Esophagus squamous epithelium (tissue), 4 donors: Measurements from ENCODE around the gene ALPL.

ENCODE experiments used
- CTCF ChIP-seq, 6 experiments: fragments of 450-650 bp in 4 of 6; fragments of 200-600 bp in 2 of 6; sonication (generic) in 2 of 6; IDR thresholded peaks; one replicate each; pipeline ENCODE4 v1.5.1; 2016 to 2019; ENCODE audit warnings: antibody characterized with exemption in 6 of 6, mild to moderate bottlenecking in 4 of 6, moderate library complexity in 4 of 6
- POLR2A ChIP-seq, 4 donors: fragments of 450-650 bp; IDR thresholded peaks; one replicate each; pipeline ENCODE4 v1.6.1; 2017; ENCODE audit warnings: antibody characterized with exemption in 4 of 4, mild to moderate bottlenecking in 4 of 4, moderate library complexity in 3 of 4

- TF ChIP-seq CTCF (IDR thresholded peaks at IDR 0.05) (no peak), POLR2A (IDR thresholded peaks at IDR 0.05) (no peak)
These were observed 58.2 kb downstream of the ALPL start for GRCh38 chr1:21567241-21568005.
